GM18861 (cell line): ENCODE measurements around the gene ARSI.

Source experiments
- ATAC-seq: cut with Tn5 transposase; IDR thresholded peaks from one replicate; pipeline ENCODE4 v1.9.1; 2021; ENCODE audit not compliant: unreplicated experiment

ARSI gene

GRCh38 chr5:150271296-150271692 lies 31.4 kb downstream of the ARSI start:
- ATAC-seq = no peak

DNA sequence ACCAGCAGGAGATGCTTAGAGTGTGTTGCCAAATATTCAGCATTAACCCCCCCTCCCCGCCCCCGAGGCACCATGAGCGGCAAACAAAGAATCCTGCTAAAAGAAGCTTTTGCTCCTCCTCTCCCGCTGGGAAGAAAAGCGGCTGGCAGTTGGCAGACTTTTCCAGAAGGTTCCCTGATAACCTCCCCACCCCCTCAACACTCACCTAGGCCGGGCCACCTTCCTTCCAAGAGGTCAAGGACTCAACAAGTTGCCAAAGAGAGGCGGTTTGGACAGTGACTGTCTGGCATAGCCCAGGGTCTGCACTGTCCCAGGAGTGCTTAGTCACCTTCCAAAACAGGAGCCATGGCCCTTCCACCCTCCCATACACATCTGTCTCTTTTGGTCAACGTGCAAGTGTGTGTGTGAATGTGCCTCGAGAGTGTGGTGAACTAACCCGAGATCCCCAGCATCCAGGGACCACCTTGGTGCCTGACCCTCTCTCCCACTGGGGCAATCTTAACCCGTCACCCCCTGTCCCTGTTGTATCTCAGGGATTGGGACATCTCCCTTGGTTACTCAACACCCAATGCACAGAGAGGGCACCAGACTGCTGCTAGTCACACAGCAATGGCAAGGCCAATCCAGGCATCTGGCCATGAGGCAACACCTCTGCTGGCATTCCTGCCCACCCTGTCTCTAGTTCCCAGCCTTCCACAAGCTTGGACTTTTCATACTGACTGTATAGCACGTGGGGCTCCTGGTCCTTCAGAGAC lies 32.0 kb downstream of the ARSI start:
- ATAC-seq = no peak

GRCh38 chr5:150266871-150267291 lies 35.8 kb downstream of the ARSI start:
- ATAC-seq = no peak

GRCh38 chr5:150265870-150266383 lies 36.8 kb downstream of the ARSI start:
- ATAC-seq = no peak

- ATAC-seq = no peak
Observed at GRCh38 chr5:150264667-150265603, 37.8 kb downstream of the ARSI start.

DNA sequence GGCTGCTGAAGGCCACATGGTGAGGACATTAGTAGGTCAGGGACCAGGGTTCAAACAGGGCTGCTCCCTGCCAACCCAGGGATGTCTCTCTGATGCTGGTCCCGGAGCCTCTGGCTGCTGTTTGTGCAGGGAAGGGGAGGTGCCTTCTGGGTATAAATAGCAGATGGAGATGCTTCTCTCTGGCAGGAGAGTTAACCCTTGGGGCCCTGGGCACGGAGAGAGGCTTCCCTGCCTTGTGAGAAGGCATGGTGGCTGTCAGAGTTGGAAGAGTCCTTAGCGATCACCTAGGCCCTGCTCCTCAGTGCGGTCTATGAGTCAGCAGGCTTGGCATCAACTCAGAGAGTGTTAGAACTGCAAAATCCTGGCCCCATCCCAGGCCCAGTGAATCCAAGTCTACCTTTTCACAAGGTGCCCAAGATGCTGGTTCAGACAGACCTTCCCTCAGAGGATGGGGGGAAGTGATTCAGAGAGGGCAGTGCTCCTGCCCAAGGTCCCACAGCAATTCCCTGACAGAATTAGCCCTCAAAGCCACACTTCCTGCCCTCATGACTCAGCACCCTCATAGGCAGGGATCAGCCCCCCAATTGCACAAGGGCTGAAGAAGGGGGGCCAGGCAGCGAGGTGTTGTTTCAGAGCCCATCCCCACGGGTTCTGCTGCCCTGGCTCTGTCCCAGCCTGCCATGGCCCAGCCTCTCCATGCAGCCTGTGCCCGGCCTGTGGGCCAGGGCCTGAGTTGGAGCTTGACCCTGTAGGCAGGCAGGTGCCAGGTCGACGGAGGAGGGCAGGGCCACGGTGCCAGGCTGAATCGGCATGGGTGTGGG lies 38.7 kb downstream of the ARSI start:
- no peak for ATAC-seq

DNA sequence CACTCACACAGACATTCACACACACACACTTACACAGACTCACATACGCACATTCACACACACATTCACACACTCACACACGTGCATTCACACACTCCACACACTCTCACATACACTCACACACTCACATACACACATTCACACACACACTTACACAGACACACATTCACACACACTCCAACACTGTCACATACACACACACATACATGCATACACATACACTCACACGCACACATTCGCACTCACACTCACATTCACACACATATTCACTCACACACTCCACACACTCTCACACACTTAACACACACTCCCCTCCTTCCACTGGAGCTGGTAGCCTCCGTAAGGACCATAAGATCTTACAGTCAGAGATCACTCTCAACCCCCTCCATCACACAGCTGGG lies 39.3 kb downstream of the ARSI start:
- no peak for ATAC-seq

- no peak for ATAC-seq
Observed at GRCh38 chr5:150262502-150262901, 40.2 kb downstream of the ARSI start.

DNA sequence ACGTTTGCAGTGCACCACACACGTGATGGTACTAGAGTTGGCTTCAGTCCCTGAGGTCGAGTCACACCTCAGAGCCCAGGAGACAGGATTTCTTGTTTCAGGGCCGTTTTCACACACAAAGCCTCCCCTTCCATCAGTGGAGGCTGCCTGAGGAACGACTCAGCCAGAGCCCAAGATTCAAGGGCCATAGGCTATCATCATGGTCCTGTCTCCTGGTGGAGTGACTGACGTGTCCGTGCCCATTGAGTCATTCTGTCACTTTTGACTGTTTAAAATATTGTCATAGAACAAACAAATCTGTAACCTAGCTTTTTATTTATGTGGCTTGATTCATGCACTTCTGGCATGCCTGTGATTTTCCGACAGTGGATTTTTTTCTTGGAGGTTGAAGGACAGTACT lies 41.5 kb downstream of the ARSI start:
- ATAC-seq = no peak

GRCh38 chr5:150258130-150258529 lies 44.6 kb downstream of the ARSI start:
- ATAC-seq = peak; percentile 37

DNA sequence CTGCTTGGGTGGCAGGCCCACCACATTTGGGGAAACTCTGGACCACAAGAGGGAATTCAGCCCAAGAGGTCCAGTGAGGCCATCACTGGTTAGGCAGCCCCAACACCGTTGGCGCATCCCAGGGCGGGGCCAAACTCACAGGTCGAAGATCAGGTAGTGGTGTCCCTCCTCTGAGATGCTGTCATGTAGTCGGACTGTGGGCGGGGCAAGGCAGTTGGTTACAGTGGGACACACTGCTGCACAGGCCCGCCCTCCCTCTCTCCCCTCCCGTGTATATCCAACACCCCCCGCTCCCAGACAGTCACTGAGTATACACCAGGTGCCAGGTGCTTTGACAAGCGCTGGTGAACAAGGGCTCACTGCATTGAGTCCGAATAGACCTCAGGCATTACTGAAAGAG lies 45.3 kb downstream of the ARSI start:
- no peak for ATAC-seq

DNA sequence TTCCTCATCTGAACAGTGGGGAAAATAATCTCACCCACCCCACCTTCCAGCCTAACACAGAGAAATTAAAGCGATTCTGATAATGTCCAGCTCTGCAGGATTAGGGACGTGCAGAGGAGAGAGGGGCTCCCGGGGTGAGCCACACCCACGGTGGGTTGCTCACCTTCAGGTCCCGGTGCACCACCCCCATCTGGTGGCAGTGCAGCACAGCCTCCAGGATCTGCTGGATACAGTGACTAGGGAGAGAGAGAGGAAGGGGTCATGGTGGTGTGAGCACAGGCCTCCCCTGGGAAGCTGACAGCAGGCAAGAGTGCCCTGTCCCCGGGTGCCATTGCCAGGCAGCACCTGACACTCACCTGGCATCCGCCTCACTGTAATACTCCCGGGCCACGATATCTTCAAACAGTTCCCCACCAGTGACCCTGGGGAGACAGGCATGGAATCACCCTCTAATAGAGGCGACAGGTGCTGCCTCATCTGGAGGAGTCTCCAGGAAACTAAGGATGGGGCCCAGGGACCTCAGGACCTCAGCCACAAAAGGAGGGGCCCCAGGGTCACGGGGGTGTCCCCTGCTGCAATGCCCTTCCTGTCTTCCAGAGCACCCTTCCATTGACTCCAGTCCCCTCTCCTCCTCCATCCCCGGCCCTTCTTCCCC lies 46.2 kb downstream of the ARSI start:
- no peak for ATAC-seq

GRCh38 chr5:150255659-150256409 lies 46.9 kb downstream of the ARSI start:
- no peak for ATAC-seq

- no peak for ATAC-seq
Observed at GRCh38 chr5:150254774-150255173, 47.9 kb downstream of the ARSI start.

DNA sequence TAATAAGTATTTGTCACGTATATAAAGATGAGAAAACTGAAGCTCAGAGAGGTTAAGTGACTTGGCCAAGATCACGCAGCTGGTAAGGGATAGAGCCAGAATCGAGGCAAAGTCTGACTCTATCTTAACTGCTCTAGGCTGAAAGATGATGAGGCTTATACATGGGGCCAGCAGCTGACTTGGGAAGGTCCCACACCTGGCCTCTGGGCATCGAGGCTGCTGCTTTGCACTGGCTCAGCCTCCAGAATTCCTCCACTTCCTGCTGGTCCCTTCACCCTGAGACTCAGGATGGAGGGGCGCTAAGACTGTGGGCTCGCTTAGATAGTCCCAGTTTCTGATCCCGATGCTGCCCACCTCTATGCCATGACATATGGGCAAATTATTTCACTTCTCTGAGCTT lies 48.3 kb downstream of the ARSI start:
- no peak for ATAC-seq

DNA sequence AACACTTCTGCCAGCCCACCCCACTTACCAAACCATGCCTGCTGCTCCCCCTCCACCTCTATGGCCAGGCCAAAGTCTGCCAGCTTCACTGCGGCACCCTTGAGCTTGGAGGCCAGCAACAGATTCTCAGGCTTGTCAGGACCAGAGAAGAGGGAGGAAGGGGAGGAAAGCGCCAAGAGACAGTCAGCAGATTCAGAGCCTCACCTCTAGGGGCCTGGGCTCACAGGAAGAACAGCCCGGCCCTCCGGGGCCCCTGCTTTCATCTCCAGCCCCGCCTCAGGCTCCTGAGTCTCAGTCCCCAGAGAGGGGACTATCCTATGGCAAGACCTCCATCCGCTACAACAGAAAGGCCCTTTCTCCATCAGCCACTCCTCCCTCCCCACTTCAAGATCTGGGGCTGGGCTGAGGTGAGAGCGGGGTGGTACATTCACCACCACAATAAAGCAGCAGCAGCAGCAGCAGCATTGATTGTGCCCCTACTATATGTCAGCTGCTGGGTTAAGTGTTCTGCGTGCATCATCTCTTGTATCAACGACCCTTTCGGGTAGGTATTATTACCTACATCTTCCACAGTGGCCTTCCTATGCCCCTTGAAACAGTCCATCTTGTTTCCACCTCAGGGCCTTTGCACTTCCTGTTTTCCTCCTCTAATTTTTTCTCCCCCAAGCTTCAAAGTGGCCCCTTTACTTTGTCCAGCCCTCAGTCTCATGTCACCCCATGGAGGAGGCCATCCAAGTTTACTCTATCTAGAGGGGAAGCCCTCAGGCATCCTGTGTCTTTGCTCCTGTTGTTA lies 49.1 kb downstream of the ARSI start:
- no peak for ATAC-seq

GRCh38 chr5:150252489-150252888 lies 50.2 kb downstream of the ARSI start:
- ATAC-seq = no peak

- ATAC-seq = no peak
Observed at GRCh38 chr5:150251504-150251903, 51.2 kb downstream of the ARSI start.

DNA sequence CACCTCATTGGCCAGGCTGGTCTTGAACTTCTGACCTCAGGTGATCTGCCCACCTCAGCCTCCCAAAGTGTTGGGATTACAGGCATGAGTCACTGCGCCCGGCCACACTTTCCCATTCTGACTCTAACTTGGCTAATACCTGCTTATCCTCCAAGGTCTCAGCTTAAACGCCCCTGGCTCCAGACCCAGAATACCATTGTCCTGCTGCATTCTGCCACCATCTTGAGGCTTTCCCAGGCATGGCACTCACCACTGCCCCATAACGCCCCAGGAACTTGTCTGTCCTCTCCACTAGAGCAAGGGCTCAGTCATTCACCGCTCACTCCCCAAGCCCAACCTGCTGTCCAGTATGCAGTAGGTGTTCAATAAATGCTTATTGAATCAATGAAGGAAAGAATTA lies 53.0 kb downstream of the ARSI start:
- ATAC-seq = no peak
